ENCODE measurements around the gene MYL7.
"Not testable (repeated sequence)": the region's sequence is repeated elsewhere in the genome, so short reads cannot be mapped to it uniquely, and the experiment has no call there.

The MYL7 gene

GRCh38 chr7:44171901-44172300 lies 30.8 kb upstream of the MYL7 start:
- not testable (repeated sequence) for DNase-seq (ENCODE audit: low read depth)

- DNase-seq (ENCODE audit: low read depth) = no peak
Measured at GRCh38 chr7:44167920-44168319, 26.8 kb upstream of the MYL7 start.

- no peak for DNase-seq (ENCODE audit: low read depth)
Measured at GRCh38 chr7:44163591-44163990, 22.5 kb upstream of the MYL7 start.

- DNase-seq (ENCODE audit: low read depth) = no peak
Measured at GRCh38 chr7:44162785-44163395, 21.8 kb upstream of the MYL7 start.

- DNase-seq (ENCODE audit: low read depth) = no peak
Measured at GRCh38 chr7:44162179-44162578, 21.0 kb upstream of the MYL7 start.

- no peak for DNase-seq (ENCODE audit: low read depth)
Measured at GRCh38 chr7:44161371-44161770, 20.2 kb upstream of the MYL7 start.

- DNase-seq (ENCODE audit: low read depth) = no peak
Measured at GRCh38 chr7:44159824-44160630, 18.9 kb upstream of the MYL7 start.

- DNase-seq (ENCODE audit: low read depth) = no peak
Measured at GRCh38 chr7:44158873-44159631, 17.9 kb upstream of the MYL7 start.

- no peak for DNase-seq (ENCODE audit: low read depth)
Measured at GRCh38 chr7:44158096-44158872, 17.2 kb upstream of the MYL7 start.

- DNase-seq (ENCODE audit: low read depth) = no peak
Measured at GRCh38 chr7:44157116-44158080, 16.3 kb upstream of the MYL7 start.

GRCh38 chr7:44156453-44157010 lies 15.4 kb upstream of the MYL7 start:
- DNase-seq (ENCODE audit: low read depth) = no peak

- no peak for DNase-seq (ENCODE audit: low read depth)
Measured at GRCh38 chr7:44155191-44156185, 14.4 kb upstream of the MYL7 start.

GRCh38 chr7:44154703-44155102 lies 13.6 kb upstream of the MYL7 start:
- no peak for DNase-seq (ENCODE audit: low read depth)

GRCh38 chr7:44153948-44154335 lies 12.8 kb upstream of the MYL7 start:
- DNase-seq (ENCODE audit: low read depth) = no peak

GRCh38 chr7:44152971-44153947 lies 12.1 kb upstream of the MYL7 start:
- no peak for DNase-seq (ENCODE audit: low read depth)

- DNase-seq (ENCODE audit: low read depth) = no peak
Measured at GRCh38 chr7:44151956-44152355, 10.8 kb upstream of the MYL7 start.

GRCh38 chr7:44150966-44151941 lies 10.1 kb upstream of the MYL7 start:
- DNase-seq (ENCODE audit: low read depth) = no peak
